Adrenal gland (tissue), 12 donors: ENCODE data around the gene UST. TPM values are rescaled to one million over a fixed set of nuclear protein-coding genes. Genes with fewer than 3 reads are reported as not detected.
"Not testable (repeated sequence)": the region's sequence is repeated elsewhere in the genome, so short reads cannot be mapped to it uniquely, and the experiment has no call there.

Experiments used
- DNase-seq, 7 donors: peaks; one replicate each; pipeline ENCODE4 v3.0.0-alpha.2; 2019 to 2020
- H3K27ac ChIP-seq, 5 donors: fragments of 200-600 bp; sonication (generic) in 4 of 5; 1 replicate in 3 of 5; 2 replicates in 2 of 5; pipeline versions ENCODE4 v1.5.1 to v1.8.0; 2016 to 2020; ENCODE audit warnings: mild to moderate bottlenecking in 1 of 5
- H3K27me3 ChIP-seq: fragments of 200-600 bp; 2 replicates; pipeline ENCODE4 v1.8.0; 2021
- H3K36me3 ChIP-seq, 2 donors: fragments of 200-600 bp; replicated peaks in 1 of 2; 1 replicate in 1 of 2; 2 replicates in 1 of 2; pipeline versions ENCODE4 v1.5.1 to v1.8.0; 2018 to 2022
- H3K4me1 ChIP-seq, 2 donors: fragments of 200-600 bp; replicated peaks in 1 of 2; 1 replicate in 1 of 2; 2 replicates in 1 of 2; pipeline versions ENCODE4 v1.5.1 to v1.8.0; 2018 to 2021
- H3K4me3 ChIP-seq, 4 donors: fragments of 200-600 bp; sonication (generic) in 3 of 4; one replicate each; pipeline ENCODE4 v1.5.1; 2016 to 2018
- H3K9me3 ChIP-seq, 3 donors: fragments of 200-600 bp; sonication (generic) in 1 of 3; replicated peaks in 1 of 3; 1 replicate in 2 of 3; 2 replicates in 1 of 3; pipeline versions ENCODE4 v1.5.1 to v1.8.0; 2016 to 2021
- POLR2A ChIP-seq, 2 donors: fragments of 450-650 bp; IDR thresholded peaks; one replicate each; pipeline ENCODE4 v1.6.1; 2017; ENCODE audit warnings: antibody characterized with exemption in 2 of 2, mild to moderate bottlenecking in 2 of 2, moderate library complexity in 1 of 2
- WGBS, 4 donors: extraction: QIAGEN DNeasy Blood & Tissue Kit in 2 of 4; methylation state at CpG; one replicate each; pipeline versions ENCODE4 v1.1.5 to v1.1.7; 2013 to 2017; 5-methylcytosine and 5-hydroxymethylcytosine counted together
- intact Hi-C, 2 donors: fragments of 100-400 bp; cut with DNase I; formaldehyde crosslinking; loops; one replicate each; pipeline versions ENCODE4 v1.14.1 to v1.15.0; 2022 to 2023
- polyA plus RNA-seq, 3 donors: library from polyadenylated mRNA; stranded (reverse); fragments of 200-250 nt in 2 of 3; fragments of 350-450 nt in 1 of 3; fragmentation: Illumina TruSeq in 1 of 3; extraction: RNeasy Lipid Tissue Mini Kit (QIAGEN cat#74804) in 1 of 3; gene quantifications; one replicate each; pipeline ENCODE4 v1.2.3, GENCODE V29; 2013 to 2014
- total RNA-seq, 9 donors: library from RNA; depleted of rRNA in 4 of 9; stranded (reverse); fragments of >200 nt in 4 of 9; fragments of 120-200 nt in 1 of 9; fragmentation: NEBNext Ultra II Directional in 1 of 9; extraction: Animal tissue kit (Norgen Biotek cat#: 25700) in 1 of 9; gene quantifications; one replicate each; pipeline versions ENCODE4 v1.1.0 to v1.2.4, GENCODE V29; 2013 to 2023
- TF ChIP-seq, protein P1 (sequence below), 6 experiments: fragments of 450-650 bp in 4 of 6; fragments of 200-600 bp in 2 of 6; sonication (generic) in 1 of 6; IDR thresholded peaks; 1 replicate in 5 of 6; 2 replicates in 1 of 6; pipeline versions ENCODE4 v1.5.1 to v1.8.0; 2016 to 2021; ENCODE audit warnings: antibody characterized with exemption in 6 of 6, mild to moderate bottlenecking in 2 of 6, moderate library complexity in 1 of 6
- donor health status: healthy with polysubstance abuse.
- donor health status: Bipolar disorder and iron deficiency.
- donor health status: DM: yes; HTN: yes; CAD: no.
- donor health status: DM: no; HTN: no; CAD: no.
- donor health status: DM: no; HTN: no; CAD: no.
- donor health status: DM: yes; HTN: yes; CAD: no.

The UST gene
- total and polyA plus RNA-seq, 12 donors, result 5.9 to 37.4 (median 18.3) TPM

DNA sequence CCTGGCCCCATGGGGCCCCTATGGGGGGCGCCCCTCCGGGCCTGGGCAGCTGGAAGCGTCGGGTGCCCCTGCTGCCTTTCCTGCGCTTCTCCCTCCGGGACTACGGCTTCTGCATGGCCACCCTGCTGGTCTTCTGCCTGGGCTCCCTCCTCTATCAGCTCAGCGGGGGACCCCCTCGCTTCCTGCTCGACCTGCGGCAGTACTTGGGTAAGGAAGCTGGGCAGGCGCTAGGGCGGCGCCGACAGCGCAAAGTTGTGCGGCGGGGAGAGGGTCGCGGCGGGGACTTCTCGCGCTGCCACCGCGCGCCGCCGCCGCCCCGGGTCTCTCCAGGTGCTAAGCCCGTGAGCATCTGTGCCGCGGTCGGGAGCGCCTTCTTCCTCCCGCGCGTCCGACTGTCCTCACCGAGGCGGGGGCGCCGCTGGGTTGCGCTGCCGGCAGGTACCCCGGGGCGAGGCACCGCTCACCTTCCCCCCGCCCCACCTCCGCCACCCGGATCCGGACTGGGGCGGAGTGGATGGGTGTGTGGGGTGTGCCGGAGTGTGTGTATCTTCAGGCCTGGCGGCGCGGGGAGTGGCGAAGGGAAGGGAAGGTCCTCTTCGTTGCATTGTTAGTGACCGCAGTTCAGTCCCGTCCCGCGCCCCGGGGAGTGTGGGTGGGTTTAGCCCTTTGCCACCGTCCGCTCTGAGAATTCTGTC is 788 bp downstream of the UST start:
- WGBS, 4 donors, result 0 to 3% (median 1%) methylated on average over 6 to 66 of the region's 66 CpGs
- Histone ChIP-seq H3K4me1 (peaks cover 5 to 9% of the 10 kb centered on the region in 2 donors), H3K9me3 (no peaks in the 10 kb centered on the region), H3K27ac (peak overlapping the region in 4 of 5 donors; percentile 32 to 94 (median 82)), H3K36me3 (no peaks in the 10 kb centered on the region), H3K4me3 (peak overlapping the region; percentile 44 to 88 (median 65)), H3K27me3 (no peaks in the 10 kb centered on the region)
- intact Hi-C loops, result loop anchor here (5.0 to 10.0 kb wide), 2 partner anchors 200 to 207 kb away; no protein-coding TSS in a partner anchor
- peak in 6 of 7 donors; percentile 24 to 59 (median 44) for DNase-seq
- no peak for TF ChIP-seq POLR2A (IDR thresholded peaks at IDR 0.05)
- TF ChIP-seq, protein P1, sequence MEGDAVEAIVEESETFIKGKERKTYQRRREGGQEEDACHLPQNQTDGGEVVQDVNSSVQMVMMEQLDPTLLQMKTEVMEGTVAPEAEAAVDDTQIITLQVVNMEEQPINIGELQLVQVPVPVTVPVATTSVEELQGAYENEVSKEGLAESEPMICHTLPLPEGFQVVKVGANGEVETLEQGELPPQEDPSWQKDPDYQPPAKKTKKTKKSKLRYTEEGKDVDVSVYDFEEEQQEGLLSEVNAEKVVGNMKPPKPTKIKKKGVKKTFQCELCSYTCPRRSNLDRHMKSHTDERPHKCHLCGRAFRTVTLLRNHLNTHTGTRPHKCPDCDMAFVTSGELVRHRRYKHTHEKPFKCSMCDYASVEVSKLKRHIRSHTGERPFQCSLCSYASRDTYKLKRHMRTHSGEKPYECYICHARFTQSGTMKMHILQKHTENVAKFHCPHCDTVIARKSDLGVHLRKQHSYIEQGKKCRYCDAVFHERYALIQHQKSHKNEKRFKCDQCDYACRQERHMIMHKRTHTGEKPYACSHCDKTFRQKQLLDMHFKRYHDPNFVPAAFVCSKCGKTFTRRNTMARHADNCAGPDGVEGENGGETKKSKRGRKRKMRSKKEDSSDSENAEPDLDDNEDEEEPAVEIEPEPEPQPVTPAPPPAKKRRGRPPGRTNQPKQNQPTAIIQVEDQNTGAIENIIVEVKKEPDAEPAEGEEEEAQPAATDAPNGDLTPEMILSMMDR (IDR thresholded peaks at IDR 0.05), result no peak

GRCh38 chr6:148749674-148750073 is 2.8 kb downstream of the UST start:
- no peaks in the 10 kb centered on the region for H3K27me3 ChIP-seq
- no peak for DNase-seq
- no peak overlapping the region for H3K4me3 ChIP-seq
- TF ChIP-seq, protein P1 (IDR thresholded peaks at IDR 0.05), result no peak
- TF ChIP-seq POLR2A (IDR thresholded peaks at IDR 0.05), result no peak
- intact Hi-C loops, result loop anchor here (5.0 to 10.0 kb wide), 2 partner anchors 198 to 205 kb away; no protein-coding TSS in a partner anchor
- no peak overlapping the region for H3K27ac ChIP-seq
- no peaks in the 10 kb centered on the region for H3K9me3 ChIP-seq
- peaks cover 5 to 9% of the 10 kb centered on the region in 2 donors for H3K4me1 ChIP-seq
- WGBS, 4 donors, result 86 to 90% (median 89%) methylated on average over 1 of the region's 1 CpG
- H3K36me3 ChIP-seq, result no peaks in the 10 kb centered on the region

GRCh38 chr6:148750838-148751792 is 4.3 kb downstream of the UST start:
- WGBS, 4 donors, result 59 to 69% (median 67%) methylated on average over 13 of the region's 13 CpGs
- Histone ChIP-seq H3K27me3 (no peaks in the 10 kb centered on the region), H3K9me3 (no peaks in the 10 kb centered on the region), H3K36me3 (no peaks in the 10 kb centered on the region), H3K4me1 (peaks cover 1 to 5% of the 10 kb centered on the region in 2 donors), H3K27ac (peak overlapping the region in 2 of 5 donors; percentile 2 to 59), H3K4me3 (no peak overlapping the region)
- no peak for TF ChIP-seq POLR2A (IDR thresholded peaks at IDR 0.05)
- TF ChIP-seq, protein P1 (IDR thresholded peaks at IDR 0.05), result no peak
- intact Hi-C loops, result no loop called here
- DNase-seq, result peak; percentile 26 to 74 (median 54)

- Histone ChIP-seq H3K36me3 (no peaks in the 10 kb centered on the region), H3K4me3 (no peak overlapping the region), H3K4me1 (peaks cover 0 to 4% of the 10 kb centered on the region in 2 donors), H3K9me3 (no peaks in the 10 kb centered on the region), H3K27ac (peak overlapping the region in 1 of 5 donors; percentile 2), H3K27me3 (no peaks in the 10 kb centered on the region)
- no peak for TF ChIP-seq POLR2A (IDR thresholded peaks at IDR 0.05)
- TF ChIP-seq, protein P1 (IDR thresholded peaks at IDR 0.05), result no peak
- 68 to 78% (median 73%) methylated on average over 2 of the region's 2 CpGs for WGBS, 4 donors
- intact Hi-C loops, result no loop called here
- DNase-seq, result no peak
Observed at GRCh38 chr6:148751793-148752170, 5.0 kb downstream of the UST start.

- intact Hi-C loops, H3K27me3 ChIP-seq, H3K4me1 ChIP-seq, DNase-seq, H3K4me3 ChIP-seq, H3K36me3 ChIP-seq, H3K27ac ChIP-seq, H3K9me3 ChIP-seq: not testable (repeated sequence)
- WGBS, 4 donors, result 0 to 59% (median 48%) methylated on average over 1 of the region's 1 CpG
Observed at GRCh38 chr6:148755379-148755778, 8.5 kb downstream of the UST start.
